Activated naive CD4-positive, alpha-beta T cell treated with anti-CD3 and anti-CD28 coated beads, Interleukin-2, amount 50 U/mL, for 72 hours (primary cell): ENCODE results near the gene KIF26B. TPM values are rescaled to one million over a fixed set of nuclear protein-coding genes. Genes with fewer than 3 reads are reported as not detected.

Experiments
- ATAC-seq, 2 donors: fragments of 150-1000 bp; cut with Tn5 transposase; 2 replicates each; pipeline ENCODE4 v1.10.0; 2021; ENCODE audit warnings: mild to moderate bottlenecking in 2 of 2, moderate library complexity in 2 of 2
- DNase-seq, 2 donors: peaks; one replicate each; pipeline ENCODE4 v3.0.0; 2021 to 2022; ENCODE audit warnings: low spot score in 2 of 2
- H3K27ac Mint-ChIP-seq, 2 donors: one replicate each; pipeline ENCODE4 v1.8.0; 2022; ENCODE audit warnings: mild to moderate bottlenecking in 2 of 2, mixed read lengths in 2 of 2
- H3K36me3 Mint-ChIP-seq, 2 donors: one replicate each; pipeline ENCODE4 v1.8.0; 2022; ENCODE audit warnings: mixed read lengths in 2 of 2
- H3K9me3 Mint-ChIP-seq, 2 donors: one replicate each; pipeline ENCODE4 v1.8.0; 2022; ENCODE audit warnings: mixed read lengths in 2 of 2
- total RNA-seq, 2 donors: library from RNA; stranded (reverse); gene quantifications; one replicate each; pipeline ENCODE4 v1.2.3, GENCODE V29; 2022

The KIF26B gene
- total RNA-seq, 2 donors from 2014 or later = 0.16 to 0.25 TPM

GRCh38 chr1:245501633-245502032, 346.8 kb downstream of the KIF26B start:
- H3K9me3 Mint-ChIP-seq = no peaks in the 10 kb centered on the region
- ATAC-seq (no peak), DNase-seq (no peak)
- H3K36me3 Mint-ChIP-seq = no peaks in the 10 kb centered on the region
- no peak overlapping the region for H3K27ac Mint-ChIP-seq

DNA sequence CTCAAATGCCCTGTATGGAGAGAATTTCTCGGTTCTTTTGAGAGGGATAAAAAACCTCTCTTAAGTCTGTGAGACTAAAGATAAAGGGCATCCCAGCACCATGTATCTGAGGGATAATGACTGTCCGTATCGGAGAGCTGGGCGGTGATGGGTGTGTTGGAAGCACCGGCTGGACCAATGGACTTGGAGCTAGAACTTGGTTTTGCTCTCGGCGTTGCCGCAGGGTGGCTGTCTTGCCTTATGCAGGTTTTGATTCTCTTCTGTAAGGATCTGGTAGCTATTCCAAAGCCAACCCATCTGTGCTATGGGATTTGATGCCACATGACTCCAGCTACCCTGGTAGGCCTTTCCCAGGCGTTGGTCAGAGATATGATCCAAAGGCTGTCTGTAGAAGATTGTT, 348.8 kb downstream of the KIF26B start:
- no peak overlapping the region for H3K27ac Mint-ChIP-seq

DNA sequence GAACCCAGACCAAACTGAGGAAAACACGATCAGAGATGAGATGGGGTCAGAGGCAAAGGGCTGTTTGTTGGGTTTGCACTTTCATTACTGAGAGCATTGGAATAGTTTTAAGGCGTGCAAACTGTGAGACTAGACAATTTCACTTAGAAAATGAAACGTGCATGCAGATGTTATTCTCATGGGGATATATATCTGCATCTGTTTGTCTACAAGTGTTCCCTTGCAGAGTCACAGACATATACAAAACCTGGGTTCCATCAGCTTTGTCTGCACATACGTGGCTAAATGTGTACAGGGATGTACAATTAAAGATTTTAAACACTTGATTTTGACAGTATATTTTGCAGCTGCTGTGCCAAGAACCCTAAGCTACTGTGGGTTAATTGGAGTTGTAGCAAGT, 355.4 kb downstream of the KIF26B start:
- Mint-ChIP-seq H3K27ac (no peak overlapping the region), H3K36me3 (no peaks in the 10 kb centered on the region), H3K9me3 (peaks cover 0 to 10% of the 10 kb centered on the region in 2 donors)
- ATAC-seq (no peak), DNase-seq (no peak)

More for the DNA sequence above, 348.8 kb downstream of the KIF26B start:
- ATAC-seq (no peak), DNase-seq (no peak)
- Mint-ChIP-seq H3K36me3 (no peaks in the 10 kb centered on the region), H3K9me3 (peaks cover 0 to under 1% of the 10 kb centered on the region in 2 donors)

GRCh38 chr1:245512181-245512888, 357.6 kb downstream of the KIF26B start:
- ATAC-seq = no peak
- H3K27ac Mint-ChIP-seq = no peak overlapping the region
- peaks cover 0 to 10% of the 10 kb centered on the region in 2 donors for H3K9me3 Mint-ChIP-seq
- DNase-seq = no peak
- no peaks in the 10 kb centered on the region for H3K36me3 Mint-ChIP-seq

- Mint-ChIP-seq H3K27ac (no peak overlapping the region), H3K36me3 (no peaks in the 10 kb centered on the region), H3K9me3 (peaks cover 0 to 10% of the 10 kb centered on the region in 2 donors)
- no peak for DNase-seq
- ATAC-seq = no peak
These were observed 358.3 kb downstream of the KIF26B start for GRCh38 chr1:245512980-245513578.

DNA sequence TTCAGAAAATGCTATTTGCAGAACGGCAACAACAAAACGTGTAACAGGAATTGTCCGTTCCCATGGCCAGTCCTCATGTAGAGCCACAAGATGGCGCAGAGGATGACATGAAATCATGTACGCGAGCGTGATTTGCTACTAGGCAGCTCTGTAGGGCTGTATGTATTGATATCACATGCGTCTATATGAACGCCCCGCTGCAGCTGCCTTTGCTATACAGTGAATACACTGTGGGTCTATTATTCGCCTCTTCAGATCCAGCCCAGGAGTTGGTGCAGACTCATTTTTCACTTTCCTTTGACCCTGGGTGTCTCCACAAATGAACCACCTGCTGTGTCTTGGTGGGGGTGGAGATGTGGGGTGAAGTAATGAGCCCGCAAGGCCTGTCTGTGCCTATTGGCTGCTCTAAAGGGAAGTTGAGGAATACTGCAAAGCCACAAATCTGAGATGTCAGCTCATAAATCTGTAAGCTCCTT, 361.5 kb downstream of the KIF26B start:
- Mint-ChIP-seq H3K9me3 (no peaks in the 10 kb centered on the region), H3K36me3 (no peaks in the 10 kb centered on the region), H3K27ac (no peak overlapping the region)
- no peak for DNase-seq
- no peak for ATAC-seq

GRCh38 chr1:245520611-245521010, 365.8 kb downstream of the KIF26B start:
- Mint-ChIP-seq H3K36me3 (no peaks in the 10 kb centered on the region), H3K27ac (no peak overlapping the region), H3K9me3 (no peaks in the 10 kb centered on the region)
- DNase-seq = no peak
- ATAC-seq = no peak

DNA sequence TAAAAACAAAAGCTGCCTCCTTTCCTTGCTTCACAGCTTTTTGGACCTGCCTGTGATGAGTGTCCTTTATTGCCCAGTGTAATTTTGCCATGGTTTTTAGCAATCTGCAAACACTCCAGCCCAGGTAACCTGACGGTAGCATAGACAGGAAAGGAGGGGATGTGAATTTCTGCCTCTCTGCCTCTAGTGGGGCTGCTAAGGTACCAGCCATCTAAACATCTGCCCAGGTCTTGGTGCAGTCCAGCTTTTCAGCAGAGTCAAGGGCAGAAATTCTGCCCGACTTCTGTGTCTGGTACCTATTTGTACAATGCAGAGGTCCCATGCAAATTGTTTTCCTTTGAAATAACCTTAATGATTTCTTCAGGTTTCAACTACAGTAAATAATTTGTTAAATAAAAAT, 371.4 kb downstream of the KIF26B start:
- no peak for ATAC-seq
- H3K36me3 Mint-ChIP-seq = no peaks in the 10 kb centered on the region
- no peak for DNase-seq
- H3K9me3 Mint-ChIP-seq = no peaks in the 10 kb centered on the region
- H3K27ac Mint-ChIP-seq = no peak overlapping the region

GRCh38 chr1:245528258-245528635, 373.5 kb downstream of the KIF26B start:
- H3K27ac Mint-ChIP-seq = no peak overlapping the region
- H3K36me3 Mint-ChIP-seq = no peaks in the 10 kb centered on the region
- no peak for ATAC-seq
- DNase-seq = no peak
- H3K9me3 Mint-ChIP-seq = no peaks in the 10 kb centered on the region

DNA sequence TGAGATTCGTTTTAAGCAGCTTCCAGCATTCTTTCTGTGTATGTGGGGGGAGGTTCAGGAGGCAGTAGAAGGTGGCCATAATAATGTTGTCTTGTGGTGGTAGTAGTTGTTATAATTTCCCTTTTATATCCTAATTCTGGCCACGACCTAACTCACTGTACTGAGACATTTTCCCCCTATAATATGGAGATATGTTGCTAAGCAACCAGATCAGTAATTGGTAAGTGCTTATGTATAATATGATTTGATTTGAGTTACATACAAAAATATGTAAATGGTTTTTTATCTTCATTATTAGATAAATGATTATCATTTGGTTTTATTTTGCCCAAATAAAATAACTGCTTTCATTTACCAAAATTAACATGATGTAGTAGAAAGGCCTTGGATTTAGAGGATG, 376.2 kb downstream of the KIF26B start:
- ATAC-seq = no peak
- DNase-seq = no peak
- H3K27ac Mint-ChIP-seq = no peak overlapping the region
- no peaks in the 10 kb centered on the region for H3K36me3 Mint-ChIP-seq
- H3K9me3 Mint-ChIP-seq = no peaks in the 10 kb centered on the region

GRCh38 chr1:245537992-245538391, 383.2 kb downstream of the KIF26B start:
- no peak for DNase-seq
- Mint-ChIP-seq H3K9me3 (peaks cover 4 to 7% of the 10 kb centered on the region in 2 donors), H3K27ac (no peak overlapping the region), H3K36me3 (no peaks in the 10 kb centered on the region)
- ATAC-seq = no peak

DNA sequence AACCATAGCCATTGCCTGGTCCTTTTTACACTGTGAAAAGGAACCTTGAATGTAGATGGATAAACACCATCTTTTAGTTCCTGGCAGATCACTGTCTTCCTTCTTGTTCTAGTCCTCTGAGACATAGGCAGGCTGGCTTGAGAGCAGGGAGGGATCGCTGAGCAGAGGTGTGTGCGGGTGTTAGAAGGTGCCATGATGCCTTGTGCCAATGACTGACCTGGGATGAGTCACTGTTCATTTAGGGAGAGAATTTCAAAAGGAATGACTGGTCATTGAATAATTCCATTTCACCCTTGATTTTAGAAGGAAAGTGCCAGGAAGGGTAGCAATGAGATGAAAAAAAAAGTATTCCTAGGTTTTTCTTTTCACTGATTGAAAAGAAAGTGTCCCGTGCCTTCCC, 383.9 kb downstream of the KIF26B start:
- Mint-ChIP-seq H3K36me3 (no peaks in the 10 kb centered on the region), H3K9me3 (peaks cover 4 to 7% of the 10 kb centered on the region in 2 donors), H3K27ac (no peak overlapping the region)
- DNase-seq (no peak), ATAC-seq (no peak)

GRCh38 chr1:245541369-245541768, 386.6 kb downstream of the KIF26B start:
- ATAC-seq = no peak
- Mint-ChIP-seq H3K9me3 (peaks cover 4 to 7% of the 10 kb centered on the region in 2 donors), H3K36me3 (no peaks in the 10 kb centered on the region), H3K27ac (no peak overlapping the region)
- no peak for DNase-seq

DNA sequence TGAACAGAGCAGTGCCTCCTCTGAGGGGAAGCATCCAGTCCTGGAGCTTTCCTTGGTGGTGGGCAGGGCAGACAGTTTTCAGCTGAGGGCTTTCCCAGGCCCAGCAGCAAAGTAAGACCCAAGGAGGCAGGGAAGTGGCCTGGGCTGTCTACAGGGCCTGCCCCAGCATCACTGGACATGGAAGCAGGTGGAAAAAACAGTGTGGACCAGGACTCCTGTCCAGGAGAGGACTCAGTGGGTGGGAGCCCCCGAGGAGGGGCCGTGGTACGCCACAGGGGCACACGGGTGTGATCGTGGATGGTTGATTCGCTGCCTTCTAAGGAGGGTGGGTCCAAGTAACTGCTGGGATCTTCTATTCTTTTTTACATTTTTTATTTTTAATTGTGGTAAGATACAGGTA, 387.6 kb downstream of the KIF26B start:
- ATAC-seq = no peak
- peak overlapping the region; percentile 36 to 38 for H3K27ac Mint-ChIP-seq
- peaks cover 0 to under 1% of the 10 kb centered on the region in 2 donors for H3K9me3 Mint-ChIP-seq
- H3K36me3 Mint-ChIP-seq = no peaks in the 10 kb centered on the region
- no peak for DNase-seq

DNA sequence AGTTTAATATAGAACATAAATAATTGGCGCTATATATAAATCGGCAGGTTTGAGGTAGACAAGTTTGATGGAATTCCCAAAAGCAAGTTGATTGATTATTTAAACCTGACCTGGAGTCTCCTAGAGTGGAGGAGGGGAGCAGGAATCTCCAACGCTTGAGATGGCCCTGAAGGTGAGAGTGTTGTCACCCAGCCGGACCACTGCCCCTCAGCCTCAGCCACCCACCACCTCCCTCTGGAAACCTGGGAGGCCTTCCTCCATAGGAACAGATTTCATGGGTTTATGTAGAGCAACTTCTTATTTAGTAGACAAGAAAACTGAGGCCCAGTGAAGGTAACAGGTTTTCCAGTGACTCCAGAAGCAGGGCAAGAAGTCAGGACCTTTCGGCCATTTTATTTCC, 389.5 kb downstream of the KIF26B start:
- H3K27ac Mint-ChIP-seq = no peak overlapping the region
- H3K36me3 Mint-ChIP-seq = no peaks in the 10 kb centered on the region
- ATAC-seq (no peak), DNase-seq (no peak)
- H3K9me3 Mint-ChIP-seq = no peaks in the 10 kb centered on the region

GRCh38 chr1:245546875-245547274, 392.1 kb downstream of the KIF26B start:
- Mint-ChIP-seq H3K36me3 (no peaks in the 10 kb centered on the region), H3K9me3 (no peaks in the 10 kb centered on the region), H3K27ac (no peak overlapping the region)
- ATAC-seq = no peak
- no peak for DNase-seq

- peak overlapping the region in 1 of 2 donors; percentile 50 for H3K27ac Mint-ChIP-seq
- DNase-seq (no peak), ATAC-seq (no peak)
- H3K36me3 Mint-ChIP-seq = no peaks in the 10 kb centered on the region
- H3K9me3 Mint-ChIP-seq = no peaks in the 10 kb centered on the region
These were observed 395.4 kb downstream of the KIF26B start for GRCh38 chr1:245549996-245550719.

- Mint-ChIP-seq H3K36me3 (no peaks in the 10 kb centered on the region), H3K9me3 (no peaks in the 10 kb centered on the region), H3K27ac (no peak overlapping the region)
- ATAC-seq (no peak), DNase-seq (no peak)
These were observed 395.9 kb downstream of the KIF26B start for GRCh38 chr1:245550720-245551043.
